Measurements from ENCODE around the gene CNTNAP2.

CNTNAP2 gene

DNA sequence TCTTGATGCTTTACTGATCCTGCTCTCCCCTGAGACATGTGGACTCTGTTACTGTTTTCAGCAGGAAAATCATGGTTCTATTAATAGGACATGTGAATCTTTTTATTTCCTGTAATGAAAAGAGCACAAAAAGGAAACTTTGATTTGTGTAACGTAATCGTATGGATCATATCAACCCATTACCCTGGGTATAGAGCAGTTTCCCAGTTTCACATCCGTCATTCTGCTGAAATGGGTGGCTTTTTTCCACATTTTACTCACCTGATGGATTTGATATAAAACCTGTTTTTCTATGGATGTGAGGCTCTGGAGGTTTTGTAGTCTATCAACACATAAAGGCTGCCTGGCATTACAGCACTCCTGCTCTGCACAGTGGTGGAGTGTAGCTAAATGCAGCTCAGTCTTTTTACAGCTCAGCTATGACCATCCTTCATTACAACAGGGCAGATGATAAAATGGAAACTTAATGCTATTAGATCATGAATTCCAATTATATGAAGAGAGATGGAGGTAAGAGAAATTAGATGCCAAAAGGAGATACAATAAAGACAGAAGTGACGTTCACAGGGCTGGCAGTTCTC is 1987.6 kb downstream of the CNTNAP2 start:
- no peak for DNase-seq (ENCODE audit: low read depth)

DNA sequence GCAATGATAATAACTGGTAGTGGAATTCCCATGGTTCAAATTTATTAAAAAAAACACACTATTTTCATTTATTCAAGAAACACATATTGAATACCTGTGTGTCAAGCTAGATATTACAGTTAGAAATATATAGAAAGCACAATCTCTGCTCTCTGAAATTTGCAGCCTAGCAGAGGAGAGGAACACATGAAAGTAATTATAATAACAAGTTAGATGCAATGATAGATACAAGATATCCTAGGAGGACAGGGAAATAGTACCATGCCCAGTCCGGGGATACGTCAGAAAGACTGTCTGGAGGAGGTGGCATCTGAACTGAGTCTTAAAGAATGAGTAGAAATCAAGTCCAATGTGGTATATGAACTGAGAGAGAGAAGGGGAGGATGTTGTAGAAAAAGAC is 1988.3 kb downstream of the CNTNAP2 start:
- DNase-seq (ENCODE audit: low read depth): no peak

- no peak for DNase-seq (ENCODE audit: low read depth)
Observed at GRCh38 chr7:148105853-148106252, 1989.3 kb downstream of the CNTNAP2 start.

- DNase-seq (ENCODE audit: low read depth): no peak
Observed at GRCh38 chr7:148107443-148108127, 1991.0 kb downstream of the CNTNAP2 start.

DNA sequence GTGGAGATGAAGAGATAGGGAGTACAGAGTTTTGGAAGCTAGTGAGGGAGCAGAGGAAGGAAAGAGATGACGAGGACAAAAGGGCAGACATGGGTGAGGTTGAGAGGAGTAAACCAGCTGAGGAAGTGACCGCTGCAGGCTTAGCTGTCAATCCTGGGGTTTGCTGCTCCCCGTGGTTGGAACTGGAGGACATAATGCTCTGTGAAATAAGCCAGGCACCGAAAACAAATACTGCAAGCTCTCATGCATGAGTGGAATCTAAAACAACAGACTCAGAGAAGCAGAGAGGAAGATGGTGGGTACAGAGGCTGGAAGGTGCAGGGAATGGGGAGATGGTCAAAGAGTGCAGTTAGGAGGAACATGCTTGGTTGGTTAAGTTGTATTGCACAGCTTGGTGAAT is 1991.8 kb downstream of the CNTNAP2 start:
- DNase-seq (ENCODE audit: low read depth): no peak

DNA sequence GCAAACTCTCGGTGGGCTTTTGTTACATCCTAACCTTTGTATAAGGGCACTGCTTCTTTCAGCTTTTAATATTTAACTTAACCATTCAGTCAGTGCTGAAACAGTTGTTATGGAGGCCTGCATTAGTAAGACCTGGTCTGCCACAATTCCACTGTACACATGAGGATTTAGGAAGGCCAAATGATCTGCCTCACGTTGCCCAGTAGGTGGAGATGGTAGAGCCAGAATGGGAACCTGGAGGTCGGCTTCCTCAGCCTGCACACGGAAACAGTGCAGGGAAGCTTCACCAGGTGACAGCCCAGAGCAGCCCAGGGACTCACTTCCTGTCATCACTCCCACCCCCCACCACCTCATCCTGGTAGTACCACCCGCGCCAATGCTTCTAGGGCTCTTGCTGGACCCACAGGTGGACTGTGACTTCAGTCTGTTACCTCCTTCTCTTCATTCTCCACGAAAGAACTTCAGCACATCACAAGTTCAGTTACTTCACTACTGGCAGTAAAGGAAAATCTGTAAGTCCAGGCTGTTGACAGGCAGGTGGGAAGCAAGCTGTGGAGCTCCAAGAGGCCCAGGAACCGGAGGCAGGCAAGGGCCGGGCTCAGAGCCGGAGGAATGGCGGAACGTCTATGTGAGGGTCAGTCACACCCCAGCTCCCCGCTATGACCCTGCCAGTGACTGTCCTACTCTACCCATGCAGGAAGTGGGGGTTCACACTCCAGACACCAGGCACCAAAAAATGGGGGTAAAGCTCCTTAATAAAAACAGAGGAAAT is 1993.7 kb downstream of the CNTNAP2 start:
- DNase-seq (ENCODE audit: low read depth): no peak

GRCh38 chr7:148114804-148115203 is 1998.2 kb downstream of the CNTNAP2 start:
- DNase-seq (ENCODE audit: low read depth): no peak

- no peak for DNase-seq (ENCODE audit: low read depth)
Observed at GRCh38 chr7:148115308-148115707, 1998.7 kb downstream of the CNTNAP2 start.

DNA sequence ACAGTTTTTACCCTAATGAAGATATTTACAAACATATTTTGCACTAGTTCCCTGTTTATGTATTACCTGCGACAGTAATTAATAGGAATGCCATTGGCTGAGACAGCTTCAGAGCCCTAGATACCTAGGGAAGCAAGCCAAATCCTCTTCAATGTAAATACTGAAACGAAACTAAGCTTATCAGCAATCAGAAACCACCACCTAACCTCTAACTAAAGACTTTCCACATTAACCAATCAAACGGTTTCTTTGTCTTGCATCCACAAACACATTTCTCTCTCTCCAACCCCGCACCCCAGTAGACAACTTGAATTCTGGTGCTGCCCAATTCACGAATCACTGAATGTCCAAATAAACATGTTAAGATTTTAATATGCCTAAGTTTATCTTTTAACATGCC is 1999.6 kb downstream of the CNTNAP2 start:
- no peak for DNase-seq (ENCODE audit: low read depth)

- no peak for DNase-seq (ENCODE audit: low read depth)
Observed at GRCh38 chr7:148116829-148117403, 2000.3 kb downstream of the CNTNAP2 start.

GRCh38 chr7:148118371-148118770 is 2001.8 kb downstream of the CNTNAP2 start:
- no peak for DNase-seq (ENCODE audit: low read depth)

GRCh38 chr7:148121401-148121800 is 2004.8 kb downstream of the CNTNAP2 start:
- DNase-seq (ENCODE audit: low read depth): no peak

- DNase-seq (ENCODE audit: low read depth): no peak
Observed at GRCh38 chr7:148121847-148122246, 2005.2 kb downstream of the CNTNAP2 start.

- DNase-seq (ENCODE audit: low read depth): no peak
Observed at GRCh38 chr7:148124477-148124876, 2007.9 kb downstream of the CNTNAP2 start.

- DNase-seq (ENCODE audit: low read depth): no peak
Observed at GRCh38 chr7:148127374-148127773, 2010.8 kb downstream of the CNTNAP2 start.

DNA sequence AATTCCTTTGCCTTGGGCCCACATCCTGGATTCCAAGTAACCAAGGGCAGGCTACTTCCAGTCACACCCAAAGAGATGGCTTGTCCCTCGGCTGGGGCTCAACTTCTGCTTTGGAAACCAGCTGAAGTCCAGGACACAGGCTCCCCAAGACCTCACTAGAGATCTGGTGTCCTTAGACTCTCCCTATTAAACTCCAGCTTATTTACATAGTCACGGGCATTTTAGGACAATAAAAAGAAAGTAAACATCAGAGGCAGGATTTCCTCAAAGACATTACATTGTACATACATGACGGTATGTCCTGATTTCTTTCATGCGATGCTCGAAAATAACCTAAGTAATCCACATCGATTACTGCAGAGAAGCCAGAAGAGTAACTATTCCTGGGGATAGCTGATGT is 2012.4 kb downstream of the CNTNAP2 start:
- no peak for DNase-seq (ENCODE audit: low read depth)

GRCh38 chr7:148135116-148135515 is 2018.5 kb downstream of the CNTNAP2 start:
- no peak for DNase-seq (ENCODE audit: low read depth)

- no peak for DNase-seq (ENCODE audit: low read depth)
Observed at GRCh38 chr7:148135997-148136396, 2019.4 kb downstream of the CNTNAP2 start.

- DNase-seq (ENCODE audit: low read depth): no peak
Observed at GRCh38 chr7:148142660-148143248, 2026.2 kb downstream of the CNTNAP2 start.

GRCh38 chr7:148144827-148145226 is 2028.2 kb downstream of the CNTNAP2 start:
- DNase-seq (ENCODE audit: low read depth): no peak

- no peak for DNase-seq (ENCODE audit: low read depth)
Observed at GRCh38 chr7:148146346-148146745, 2029.7 kb downstream of the CNTNAP2 start.

GRCh38 chr7:148147438-148147837 is 2030.8 kb downstream of the CNTNAP2 start:
- DNase-seq (ENCODE audit: low read depth): no peak

- DNase-seq (ENCODE audit: low read depth): no peak
Observed at GRCh38 chr7:148148456-148148855, 2031.9 kb downstream of the CNTNAP2 start.
